MCF 10A (cell line): Measurements from ENCODE around the gene PPHLN1. TPM values are rescaled to one million over a fixed set of nuclear protein-coding genes. Genes with fewer than 3 reads are reported as not detected.

Experiments used
- BruUV-seq: library from RNA; stranded (reverse); fragments of 400-500 nt; replicated peaks from 2 replicates; lab custom pipeline; 2021; lab: Mats Ljungman, UMichigan
- CTCF ChIA-PET: fragments of 300-600 bp; sonication (Branson Sonifier 250); formaldehyde crosslinking; extraction: SDS; loops from one replicate; lab custom pipeline; 2021; ENCODE audit warnings: antibody characterized with exemption, inconsistent platforms; lab: Yijun Ruan, JAX
- POLR2A ChIA-PET: fragments of 300-600, 350-650 bp; sonication (Branson Sonifier 250); formaldehyde crosslinking; extraction: SDS; loops from one replicate; lab custom pipeline; 2020; ENCODE audit warnings: antibody characterized with exemption, inconsistent platforms; lab: Yijun Ruan, JAX
- DNase-seq: peaks from one replicate; pipeline ENCODE4 v3.0.0-alpha.2; 2018; ENCODE audit not compliant: unreplicated experiment
- H3K27ac Mint-ChIP-seq: one replicate; pipeline ENCODE4 v1.8.0; 2022; ENCODE audit warnings: mild to moderate bottlenecking, low read depth, mixed read lengths; ENCODE audit not compliant: unreplicated experiment
- H3K27me3 Mint-ChIP-seq: one replicate; pipeline ENCODE4 v1.8.0; 2022; ENCODE audit warnings: mixed read lengths; ENCODE audit not compliant: insufficient read depth, unreplicated experiment
- H3K36me3 Mint-ChIP-seq: one replicate; pipeline ENCODE4 v1.8.0; 2022; ENCODE audit warnings: mild to moderate bottlenecking, moderate library complexity, mixed read lengths; ENCODE audit not compliant: insufficient read depth, unreplicated experiment
- H3K4me1 Mint-ChIP-seq: one replicate; pipeline ENCODE4 v1.8.0; 2022; ENCODE audit warnings: mixed read lengths; ENCODE audit not compliant: insufficient read depth, unreplicated experiment
- H3K4me3 Mint-ChIP-seq: one replicate; pipeline ENCODE4 v1.8.0; 2022; ENCODE audit warnings: mild to moderate bottlenecking, moderate library complexity, mixed read lengths; ENCODE audit not compliant: unreplicated experiment
- H3K9me3 Mint-ChIP-seq: one replicate; pipeline ENCODE4 v1.8.0; 2022; ENCODE audit warnings: mixed read lengths; ENCODE audit not compliant: unreplicated experiment
- CTCF ChIP-seq: fragments of 200-600 bp; IDR thresholded peaks from one replicate; pipeline ENCODE4 v1.8.0; 2022; ENCODE audit warnings: antibody characterized with exemption, mild to moderate bottlenecking; ENCODE audit not compliant: unreplicated experiment
- intact Hi-C: fragments of 100-400 bp; cut with micrococcal nuclease; formaldehyde crosslinking; loops from 2 replicates; pipeline ENCODE4 v1.14.1; 2022
- total RNA-seq: library from RNA; stranded (reverse); gene quantifications from 2 replicates; pipeline ENCODE4 v1.2.3, GENCODE V29; 2022

PPHLN1 gene
- total RNA-seq, 1 experiment from 2014 or later, result 54.5 TPM

- H3K4me1 Mint-ChIP-seq, result no peaks in the 10 kb centered on the region
- no TSS peak for BruUV-seq
- no peak for DNase-seq
- H3K27me3 Mint-ChIP-seq, result no peaks in the 10 kb centered on the region
- H3K4me3 Mint-ChIP-seq, result no peak overlapping the region
- TF ChIP-seq CTCF, result no peak
- intact Hi-C loops, result no loop called here
- H3K36me3 Mint-ChIP-seq, result peaks cover 41% of the 10 kb centered on the region
- POLR2A ChIA-PET, result interaction anchor here (0.8 to 1.6 kb wide), 2 partner anchors 11 to 260 kb away, joined by 3 to 5 read pairs; no protein-coding TSS in a partner anchor
- H3K9me3 Mint-ChIP-seq, result no peaks in the 10 kb centered on the region
- CTCF ChIA-PET, result interaction anchor here (0.6 to 1.4 kb wide), 2 partner anchors 31 to 44 kb away, joined by 3 to 7 read pairs; no protein-coding TSS in a partner anchor
- H3K27ac Mint-ChIP-seq, result no peak overlapping the region
Measured at GRCh38 chr12:42402821-42403411, 76.9 kb downstream of the PPHLN1 start.

- CTCF ChIA-PET, result interaction anchor here (0.7 to 1.4 kb wide), 2 partner anchors 73 to 899 kb away, joined by 3 to 5 read pairs; no protein-coding TSS in a partner anchor
- POLR2A ChIA-PET, result no interaction called here
- Mint-ChIP-seq H3K4me3 (no peak overlapping the region), H3K9me3 (no peaks in the 10 kb centered on the region), H3K27me3 (no peaks in the 10 kb centered on the region), H3K27ac (no peak overlapping the region), H3K4me1 (no peaks in the 10 kb centered on the region), H3K36me3 (peaks cover 23% of the 10 kb centered on the region)
- no peak for DNase-seq
- no peak for TF ChIP-seq CTCF
- intact Hi-C loops, result no loop called here
- no TSS peak for BruUV-seq
Measured at GRCh38 chr12:42407306-42407705, 81.3 kb downstream of the PPHLN1 start.

GRCh38 chr12:42409471-42409870, 83.5 kb downstream of the PPHLN1 start:
- no peak overlapping the region for H3K27ac Mint-ChIP-seq
- H3K36me3 Mint-ChIP-seq, result peaks cover 23% of the 10 kb centered on the region
- TF ChIP-seq CTCF, result no peak
- ChIA-PET POLR2A (no interaction called here), CTCF (interaction anchor here (0.7 kb wide), 1 partner anchor 51 kb away, joined by 3 read pairs; no protein-coding TSS in a partner anchor)
- intact Hi-C loops, result no loop called here
- no peak overlapping the region for H3K4me3 Mint-ChIP-seq
- no peaks in the 10 kb centered on the region for H3K9me3 Mint-ChIP-seq
- no peaks in the 10 kb centered on the region for H3K4me1 Mint-ChIP-seq
- no peaks in the 10 kb centered on the region for H3K27me3 Mint-ChIP-seq
- DNase-seq, result no peak
- no TSS peak for BruUV-seq

GRCh38 chr12:42410340-42410739, 84.4 kb downstream of the PPHLN1 start:
- CTCF ChIA-PET, result interaction anchor here (0.7 kb wide), 1 partner anchor 52 kb away, joined by 3 read pairs; no protein-coding TSS in a partner anchor
- DNase-seq, result no peak
- Mint-ChIP-seq H3K4me3 (no peak overlapping the region), H3K9me3 (no peaks in the 10 kb centered on the region), H3K27ac (no peak overlapping the region), H3K27me3 (no peaks in the 10 kb centered on the region), H3K36me3 (peaks cover 20% of the 10 kb centered on the region), H3K4me1 (no peaks in the 10 kb centered on the region)
- intact Hi-C loops, result no loop called here
- no peak for TF ChIP-seq CTCF
- POLR2A ChIA-PET, result no interaction called here
- no TSS peak for BruUV-seq
